NB4 (cell line): ENCODE data around the gene RTKN.

Experiments
- MYC ChIP-seq: IDR thresholded peaks from 2 replicates; pipeline ENCODE4 v1.6.1; 2011; ENCODE audit warnings: low read depth, low read length
- POLR2A ChIP-seq: IDR thresholded peaks from 2 replicates; pipeline ENCODE4 v1.6.1; 2011; ENCODE audit warnings: mild to moderate bottlenecking; ENCODE audit not compliant: insufficient read length; ENCODE audit errors: extremely low read depth
- TF ChIP-seq, protein P1 (sequence below): IDR thresholded peaks from one replicate; pipeline ENCODE4 v1.5.1; 2012; ENCODE audit warnings: low read depth, low read length

DNA sequence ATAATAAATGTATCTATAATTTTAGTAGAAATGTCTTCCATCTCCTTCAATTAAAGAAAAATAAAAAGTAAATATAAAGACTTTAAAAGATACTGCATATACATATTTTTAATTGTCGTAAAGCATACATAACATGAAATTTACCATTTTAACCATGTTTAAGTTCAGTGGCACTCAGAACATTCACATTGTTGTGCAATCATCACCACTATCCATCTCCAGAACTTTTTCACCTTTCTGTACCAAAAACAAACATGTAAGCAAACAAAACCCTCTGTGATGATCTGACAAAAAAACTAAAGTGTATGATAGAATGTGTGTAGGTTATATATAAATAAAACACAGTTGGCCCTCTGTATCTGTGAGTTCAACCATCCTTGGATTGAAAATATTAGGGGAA lies 48.2 kb downstream of the RTKN start:
- TF ChIP-seq, protein P1, sequence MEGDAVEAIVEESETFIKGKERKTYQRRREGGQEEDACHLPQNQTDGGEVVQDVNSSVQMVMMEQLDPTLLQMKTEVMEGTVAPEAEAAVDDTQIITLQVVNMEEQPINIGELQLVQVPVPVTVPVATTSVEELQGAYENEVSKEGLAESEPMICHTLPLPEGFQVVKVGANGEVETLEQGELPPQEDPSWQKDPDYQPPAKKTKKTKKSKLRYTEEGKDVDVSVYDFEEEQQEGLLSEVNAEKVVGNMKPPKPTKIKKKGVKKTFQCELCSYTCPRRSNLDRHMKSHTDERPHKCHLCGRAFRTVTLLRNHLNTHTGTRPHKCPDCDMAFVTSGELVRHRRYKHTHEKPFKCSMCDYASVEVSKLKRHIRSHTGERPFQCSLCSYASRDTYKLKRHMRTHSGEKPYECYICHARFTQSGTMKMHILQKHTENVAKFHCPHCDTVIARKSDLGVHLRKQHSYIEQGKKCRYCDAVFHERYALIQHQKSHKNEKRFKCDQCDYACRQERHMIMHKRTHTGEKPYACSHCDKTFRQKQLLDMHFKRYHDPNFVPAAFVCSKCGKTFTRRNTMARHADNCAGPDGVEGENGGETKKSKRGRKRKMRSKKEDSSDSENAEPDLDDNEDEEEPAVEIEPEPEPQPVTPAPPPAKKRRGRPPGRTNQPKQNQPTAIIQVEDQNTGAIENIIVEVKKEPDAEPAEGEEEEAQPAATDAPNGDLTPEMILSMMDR: no peak
- TF ChIP-seq MYC: no peak
- no peak for TF ChIP-seq POLR2A
